Measurements from ENCODE around the gene AGBL3. TPM values are rescaled to one million over a fixed set of nuclear protein-coding genes. Genes with fewer than 3 reads are reported as not detected.

Gene AGBL3
- total and polyA plus RNA-seq, 9 donors = 2.1 to 5.1 (median 2.7) TPM

- Histone ChIP-seq H3K9me3 (replicated peaks; ENCODE audit: control insufficient read depth, low read depth, low read length) (no peaks in the 10 kb centered on the region), H3K4me3 (ENCODE audit: low read length) (no peak overlapping the region), H3K4me1 (ENCODE audit: control insufficient read depth, insufficient read depth, low read length) (no peaks in the 10 kb centered on the region), H3K27ac (ENCODE audit: low read length) (no peak overlapping the region), H3K27me3 (ENCODE audit: control insufficient read depth, insufficient read depth, low read length) (no peaks in the 10 kb centered on the region), H3K36me3 (ENCODE audit: control insufficient read depth, insufficient read depth, low read length) (peaks cover 27% of the 10 kb centered on the region)
- WGBS (ENCODE audit: insufficient coverage) = 44% methylated on average over 2 of the region's 3 CpGs
- peak; percentile 73 for DNase-seq
These were observed 42.4 kb upstream of the AGBL3 start for GRCh38 chr7:134943785-134944400.

GRCh38 chr7:134945691-134946090 lies 40.6 kb upstream of the AGBL3 start:
- Histone ChIP-seq H3K36me3 (ENCODE audit: control insufficient read depth, insufficient read depth, low read length) (peaks cover 41% of the 10 kb centered on the region), H3K27me3 (ENCODE audit: control insufficient read depth, insufficient read depth, low read length) (no peaks in the 10 kb centered on the region), H3K27ac (ENCODE audit: low read length) (no peak overlapping the region), H3K4me3 (ENCODE audit: low read length) (no peak overlapping the region), H3K4me1 (ENCODE audit: control insufficient read depth, insufficient read depth, low read length) (no peaks in the 10 kb centered on the region), H3K9me3 (replicated peaks; ENCODE audit: control insufficient read depth, low read depth, low read length) (no peaks in the 10 kb centered on the region)
- WGBS (ENCODE audit: insufficient coverage) = 39% methylated on average over 2 of the region's 3 CpGs
- no peak for DNase-seq

DNA sequence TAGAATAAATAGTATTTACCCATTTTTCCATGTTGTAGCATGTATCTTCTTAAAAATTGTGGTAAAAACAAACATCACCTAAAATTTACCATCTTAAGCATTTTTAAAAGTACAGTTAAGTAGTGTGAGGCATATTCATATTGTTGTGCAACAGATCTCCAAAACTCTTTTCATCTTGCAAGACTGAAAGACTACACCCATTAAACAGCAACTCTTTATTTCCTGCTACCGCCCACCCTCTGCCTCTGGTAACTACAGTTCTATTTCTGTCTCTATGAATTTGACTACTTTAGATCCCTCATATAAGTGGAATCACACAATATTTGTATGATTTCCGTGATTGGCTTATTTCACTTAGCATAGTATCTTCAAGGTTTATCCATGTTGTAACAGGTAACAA lies 40.0 kb upstream of the AGBL3 start:
- no peak for DNase-seq
- Histone ChIP-seq H3K4me1 (ENCODE audit: control insufficient read depth, insufficient read depth, low read length) (no peaks in the 10 kb centered on the region), H3K27ac (ENCODE audit: low read length) (no peak overlapping the region), H3K27me3 (ENCODE audit: control insufficient read depth, insufficient read depth, low read length) (no peaks in the 10 kb centered on the region), H3K36me3 (ENCODE audit: control insufficient read depth, insufficient read depth, low read length) (peaks cover 46% of the 10 kb centered on the region), H3K9me3 (replicated peaks; ENCODE audit: control insufficient read depth, low read depth, low read length) (no peaks in the 10 kb centered on the region), H3K4me3 (ENCODE audit: low read length) (no peak overlapping the region)
- WGBS (ENCODE audit: insufficient coverage) = no CpG with 5 or more reads among the region's 2 CpGs

GRCh38 chr7:134947329-134947728 lies 39.0 kb upstream of the AGBL3 start:
- 91% methylated on average over 14 of the region's 17 CpGs for WGBS (ENCODE audit: insufficient coverage)
- Histone ChIP-seq H3K4me3 (ENCODE audit: low read length) (no peak overlapping the region), H3K4me1 (ENCODE audit: control insufficient read depth, insufficient read depth, low read length) (no peaks in the 10 kb centered on the region), H3K27me3 (ENCODE audit: control insufficient read depth, insufficient read depth, low read length) (no peaks in the 10 kb centered on the region), H3K36me3 (ENCODE audit: control insufficient read depth, insufficient read depth, low read length) (peaks cover 46% of the 10 kb centered on the region), H3K27ac (ENCODE audit: low read length) (no peak overlapping the region), H3K9me3 (replicated peaks; ENCODE audit: control insufficient read depth, low read depth, low read length) (no peaks in the 10 kb centered on the region)
- no peak for DNase-seq

- no peaks in the 10 kb centered on the region for H3K27me3 ChIP-seq (ENCODE audit: control insufficient read depth, insufficient read depth, low read length)
- WGBS (ENCODE audit: insufficient coverage) = no CpG with 5 or more reads among the region's 1 CpG
- H3K36me3 ChIP-seq (ENCODE audit: control insufficient read depth, insufficient read depth, low read length) = peaks cover 50% of the 10 kb centered on the region
These were observed 38.5 kb upstream of the AGBL3 start for GRCh38 chr7:134947831-134948230.

DNA sequence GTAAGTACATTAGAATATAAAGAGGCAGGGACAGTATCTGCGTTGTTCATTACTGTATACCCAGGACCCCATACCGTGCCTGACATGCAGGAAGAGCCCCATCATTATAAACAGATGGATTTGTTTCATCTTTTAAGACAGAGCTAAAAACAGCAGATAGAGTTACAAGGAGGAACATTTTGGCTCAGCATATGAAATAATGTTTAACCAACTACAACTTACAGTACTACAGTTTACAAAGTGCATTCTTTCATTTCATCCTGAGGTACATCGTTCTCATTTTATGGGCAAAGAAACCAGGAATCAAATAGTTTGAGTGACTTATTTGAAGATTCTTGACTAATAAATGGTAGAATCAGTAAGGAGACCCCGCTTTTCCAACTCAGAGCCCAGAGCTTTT lies 38.1 kb upstream of the AGBL3 start:
- no peaks in the 10 kb centered on the region for H3K27me3 ChIP-seq (ENCODE audit: control insufficient read depth, insufficient read depth, low read length)
- no peak for DNase-seq
- no peak overlapping the region for H3K27ac ChIP-seq (ENCODE audit: low read length)
- no peaks in the 10 kb centered on the region for H3K4me1 ChIP-seq (ENCODE audit: control insufficient read depth, insufficient read depth, low read length)
- H3K4me3 ChIP-seq (ENCODE audit: low read length) = no peak overlapping the region
- H3K9me3 ChIP-seq (replicated peaks; ENCODE audit: control insufficient read depth, low read depth, low read length) = no peaks in the 10 kb centered on the region
- H3K36me3 ChIP-seq (ENCODE audit: control insufficient read depth, insufficient read depth, low read length) = peaks cover 50% of the 10 kb centered on the region
- no CpG with 5 or more reads among the region's 4 CpGs for WGBS (ENCODE audit: insufficient coverage)

More at GRCh38 chr7:134947831-134948230, 38.5 kb upstream of the AGBL3 start:
- H3K4me3 ChIP-seq (ENCODE audit: low read length) = no peak overlapping the region
- H3K27ac ChIP-seq (ENCODE audit: low read length) = no peak overlapping the region
- no peaks in the 10 kb centered on the region for H3K9me3 ChIP-seq (replicated peaks; ENCODE audit: control insufficient read depth, low read depth, low read length)
- H3K4me1 ChIP-seq (ENCODE audit: control insufficient read depth, insufficient read depth, low read length) = no peaks in the 10 kb centered on the region
- DNase-seq = no peak

DNA sequence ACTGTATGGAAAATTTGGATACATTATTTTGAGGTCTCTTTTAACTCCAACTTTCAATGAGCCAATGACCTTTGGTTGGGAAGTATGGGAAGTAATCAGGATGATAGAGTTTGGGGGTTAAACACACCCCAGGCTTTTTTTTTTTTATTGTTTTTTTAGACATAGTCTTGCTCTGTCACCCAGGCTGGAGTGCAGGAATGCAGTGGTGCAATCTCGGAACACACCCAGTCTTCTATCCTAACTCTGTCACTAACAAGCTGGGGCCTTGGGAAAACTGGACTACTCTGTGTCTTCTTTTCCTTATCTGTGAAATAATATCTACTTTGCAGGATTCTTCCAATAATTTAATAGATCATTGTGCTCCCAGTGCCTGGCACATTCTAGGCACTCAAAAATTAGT lies 37.6 kb upstream of the AGBL3 start:
- no peaks in the 10 kb centered on the region for H3K4me1 ChIP-seq (ENCODE audit: control insufficient read depth, insufficient read depth, low read length)
- H3K36me3 ChIP-seq (ENCODE audit: control insufficient read depth, insufficient read depth, low read length) = peaks cover 50% of the 10 kb centered on the region
- no peaks in the 10 kb centered on the region for H3K27me3 ChIP-seq (ENCODE audit: control insufficient read depth, insufficient read depth, low read length)
- no CpG with 5 or more reads among the region's 1 CpG for WGBS (ENCODE audit: insufficient coverage)
- no peak for DNase-seq
- no peaks in the 10 kb centered on the region for H3K9me3 ChIP-seq (replicated peaks; ENCODE audit: control insufficient read depth, low read depth, low read length)
- H3K4me3 ChIP-seq (ENCODE audit: low read length) = no peak overlapping the region
- no peak overlapping the region for H3K27ac ChIP-seq (ENCODE audit: low read length)

DNA sequence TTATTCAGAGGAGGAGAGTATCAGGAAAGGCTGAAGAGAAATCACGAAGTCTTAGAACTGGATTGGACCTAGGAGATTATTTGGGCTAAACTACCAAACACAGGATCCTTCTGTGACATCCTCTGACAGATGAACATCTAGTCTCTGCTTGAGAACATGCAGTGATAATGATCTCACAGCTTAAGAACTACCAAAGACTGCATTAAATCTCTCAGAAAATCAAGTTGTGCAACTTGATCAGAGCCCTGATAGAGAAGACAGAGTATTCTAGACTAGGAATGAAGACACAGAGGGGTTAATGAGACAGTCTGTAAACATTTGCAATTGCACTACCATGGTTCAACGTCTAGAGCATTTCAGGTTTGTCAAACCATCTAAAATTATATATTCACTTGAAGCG lies 37.1 kb upstream of the AGBL3 start:
- WGBS (ENCODE audit: insufficient coverage) = no CpG with 5 or more reads among the region's 3 CpGs
- no peak for DNase-seq
- Histone ChIP-seq H3K36me3 (ENCODE audit: control insufficient read depth, insufficient read depth, low read length) (peaks cover 50% of the 10 kb centered on the region), H3K4me1 (ENCODE audit: control insufficient read depth, insufficient read depth, low read length) (no peaks in the 10 kb centered on the region), H3K27ac (ENCODE audit: low read length) (no peak overlapping the region), H3K9me3 (replicated peaks; ENCODE audit: control insufficient read depth, low read depth, low read length) (no peaks in the 10 kb centered on the region), H3K4me3 (ENCODE audit: low read length) (no peak overlapping the region), H3K27me3 (ENCODE audit: control insufficient read depth, insufficient read depth, low read length) (no peaks in the 10 kb centered on the region)

GRCh38 chr7:134954197-134955082 lies 31.9 kb upstream of the AGBL3 start:
- H3K4me3 ChIP-seq (ENCODE audit: low read length) = no peak overlapping the region
- H3K27ac ChIP-seq (ENCODE audit: low read length) = no peak overlapping the region
- H3K9me3 ChIP-seq (replicated peaks; ENCODE audit: control insufficient read depth, low read depth, low read length) = peaks cover 5% of the 10 kb centered on the region
- no peaks in the 10 kb centered on the region for H3K27me3 ChIP-seq (ENCODE audit: control insufficient read depth, insufficient read depth, low read length)
- WGBS (ENCODE audit: insufficient coverage) = 74% methylated on average over 4 of the region's 9 CpGs
- peak; percentile 41 for DNase-seq
- no peaks in the 10 kb centered on the region for H3K4me1 ChIP-seq (ENCODE audit: control insufficient read depth, insufficient read depth, low read length)
- peaks cover 55% of the 10 kb centered on the region for H3K36me3 ChIP-seq (ENCODE audit: control insufficient read depth, insufficient read depth, low read length)

DNA sequence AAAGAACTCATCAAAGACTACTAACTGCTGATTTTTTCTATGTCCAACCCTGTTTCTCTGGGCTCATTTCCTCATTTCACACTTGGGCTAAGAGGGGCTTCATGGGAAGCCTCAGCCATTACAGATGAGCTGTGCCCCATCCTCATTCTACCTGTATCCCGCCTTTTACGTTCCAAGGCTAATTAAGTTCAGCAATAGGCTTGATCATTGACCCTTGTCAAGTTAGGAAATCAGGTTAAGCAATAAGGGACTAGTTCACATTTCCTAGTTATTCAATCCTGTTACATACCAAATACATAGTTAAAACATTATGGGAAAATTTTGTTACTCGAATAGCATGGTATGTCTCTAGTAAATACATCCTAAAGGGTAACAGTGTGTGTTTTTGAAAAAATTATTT lies 29.3 kb upstream of the AGBL3 start:
- Histone ChIP-seq H3K27ac (ENCODE audit: low read length) (no peak overlapping the region), H3K27me3 (ENCODE audit: control insufficient read depth, insufficient read depth, low read length) (no peaks in the 10 kb centered on the region), H3K4me3 (ENCODE audit: low read length) (no peak overlapping the region), H3K9me3 (replicated peaks; ENCODE audit: control insufficient read depth, low read depth, low read length) (peaks cover 5% of the 10 kb centered on the region), H3K36me3 (ENCODE audit: control insufficient read depth, insufficient read depth, low read length) (peaks cover 48% of the 10 kb centered on the region), H3K4me1 (ENCODE audit: control insufficient read depth, insufficient read depth, low read length) (no peaks in the 10 kb centered on the region)
- no peak for DNase-seq
- no CpG with 5 or more reads among the region's 3 CpGs for WGBS (ENCODE audit: insufficient coverage)

Data from muscle of leg (tissue), 11 donors.